ENCODE results near the gene CIC.

The CIC gene

GRCh38 chr19:42242512-42243409, 26.3 kb upstream of the CIC start, which contains the start of gene GSK3A:
Gene GSK3A, minus strand, starts transcription at chr19:42242602. Its CDS starts 137 bp downstream, at chr19:42242465.
- peaks cover 0 to 21% (median 12%) of the 10 kb centered on the region in 5 donors for H3K36me3 ChIP-seq (ENCODE audit: control insufficient read depth in 5 of 5, insufficient read depth in 5 of 5, low read length in 5 of 5)
- no peaks in the 10 kb centered on the region for H3K9me3 ChIP-seq (ENCODE audit: control insufficient read depth in 5 of 5, low read length in 5 of 5)
- peaks cover 0 to 7% (median 0%) of the 10 kb centered on the region in 5 donors for H3K27me3 ChIP-seq (ENCODE audit: control insufficient read depth in 5 of 5, insufficient read depth in 4 of 5, low read length in 5 of 5)
- peaks cover 24 to 58% (median 49%) of the 10 kb centered on the region in 5 donors for H3K4me1 ChIP-seq (ENCODE audit: control insufficient read depth in 5 of 5, insufficient read depth in 5 of 5, low read length in 5 of 5)
- peak within 1 kb of the TSS; percentile 92 to 99 (median 98) for H3K9ac ChIP-seq (ENCODE audit: low read length in 5 of 5)
- H3K4me3 ChIP-seq (ENCODE audit: low read depth in 1 of 5, low read length in 5 of 5) = peak within 1 kb of the TSS; percentile 76 to 92 (median 77)
- peak within 1 kb of the TSS; percentile 95 for H3K27ac ChIP-seq (ENCODE audit: low read depth, low read length)

GRCh38 chr19:42244347-42245220, 24.5 kb upstream of the CIC start:
- Histone ChIP-seq H3K36me3 (ENCODE audit: control insufficient read depth in 5 of 5, insufficient read depth in 5 of 5, low read length in 5 of 5) (peaks cover 0 to 26% (median 15%) of the 10 kb centered on the region in 5 donors), H3K27me3 (ENCODE audit: control insufficient read depth in 5 of 5, insufficient read depth in 4 of 5, low read length in 5 of 5) (peaks cover 0 to 7% (median 0%) of the 10 kb centered on the region in 5 donors), H3K4me3 (ENCODE audit: low read depth in 1 of 5, low read length in 5 of 5) (peak overlapping the region; percentile 66 to 87 (median 76)), H3K9me3 (ENCODE audit: control insufficient read depth in 5 of 5, low read length in 5 of 5) (no peaks in the 10 kb centered on the region), H3K4me1 (ENCODE audit: control insufficient read depth in 5 of 5, insufficient read depth in 5 of 5, low read length in 5 of 5) (peaks cover 24 to 59% (median 48%) of the 10 kb centered on the region in 5 donors), H3K9ac (ENCODE audit: low read length in 5 of 5) (peak overlapping the region; percentile 70 to 96 (median 73)), H3K27ac (ENCODE audit: low read depth, low read length) (peak overlapping the region; percentile 95)

GRCh38 chr19:42245231-42245630, 23.8 kb upstream of the CIC start:
- H3K9ac ChIP-seq (ENCODE audit: low read length in 5 of 5) = peak overlapping the region in 2 of 5 donors; percentile 18 to 26

GRCh38 chr19:42246143-42246921, 22.7 kb upstream of the CIC start:
- no peaks in the 10 kb centered on the region for H3K9me3 ChIP-seq (ENCODE audit: control insufficient read depth in 5 of 5, low read length in 5 of 5)
- H3K9ac ChIP-seq (ENCODE audit: low read length in 5 of 5) = peak overlapping the region in 1 of 5 donors; percentile 11
- H3K4me1 ChIP-seq (ENCODE audit: control insufficient read depth in 5 of 5, insufficient read depth in 5 of 5, low read length in 5 of 5) = peaks cover 31 to 63% (median 49%) of the 10 kb centered on the region in 5 donors
- peaks cover 0 to 7% (median 0%) of the 10 kb centered on the region in 5 donors for H3K27me3 ChIP-seq (ENCODE audit: control insufficient read depth in 5 of 5, insufficient read depth in 4 of 5, low read length in 5 of 5)
- H3K4me3 ChIP-seq (ENCODE audit: low read depth in 1 of 5, low read length in 5 of 5) = no peak overlapping the region
- H3K36me3 ChIP-seq (ENCODE audit: control insufficient read depth in 5 of 5, insufficient read depth in 5 of 5, low read length in 5 of 5) = peaks cover 0 to 26% (median 18%) of the 10 kb centered on the region in 5 donors
- H3K27ac ChIP-seq (ENCODE audit: low read depth, low read length) = peak overlapping the region; percentile 51

More at GRCh38 chr19:42245231-42245630, 23.8 kb upstream of the CIC start:
- H3K4me1 ChIP-seq (ENCODE audit: control insufficient read depth in 5 of 5, insufficient read depth in 5 of 5, low read length in 5 of 5) = peaks cover 29 to 63% (median 50%) of the 10 kb centered on the region in 5 donors
- H3K4me3 ChIP-seq (ENCODE audit: low read depth in 1 of 5, low read length in 5 of 5) = peak overlapping the region in 1 of 5 donors; percentile 76
- H3K27me3 ChIP-seq (ENCODE audit: control insufficient read depth in 5 of 5, insufficient read depth in 4 of 5, low read length in 5 of 5) = peaks cover 0 to 7% (median 0%) of the 10 kb centered on the region in 5 donors
- H3K9me3 ChIP-seq (ENCODE audit: control insufficient read depth in 5 of 5, low read length in 5 of 5) = no peaks in the 10 kb centered on the region
- H3K27ac ChIP-seq (ENCODE audit: low read depth, low read length) = peak overlapping the region; percentile 95
- H3K36me3 ChIP-seq (ENCODE audit: control insufficient read depth in 5 of 5, insufficient read depth in 5 of 5, low read length in 5 of 5) = peaks cover 0 to 27% (median 18%) of the 10 kb centered on the region in 5 donors

- peaks cover 27 to 63% (median 50%) of the 10 kb centered on the region in 5 donors for H3K4me1 ChIP-seq (ENCODE audit: control insufficient read depth in 5 of 5, insufficient read depth in 5 of 5, low read length in 5 of 5)
Observed at GRCh38 chr19:42246922-42247639, 22.0 kb upstream of the CIC start.

GRCh38 chr19:42247640-42248199, 21.3 kb upstream of the CIC start:
- Histone ChIP-seq H3K9me3 (ENCODE audit: control insufficient read depth in 5 of 5, low read length in 5 of 5) (no peaks in the 10 kb centered on the region), H3K36me3 (ENCODE audit: control insufficient read depth in 5 of 5, insufficient read depth in 5 of 5, low read length in 5 of 5) (peaks cover 0 to 26% (median 18%) of the 10 kb centered on the region in 5 donors), H3K27me3 (ENCODE audit: control insufficient read depth in 5 of 5, insufficient read depth in 4 of 5, low read length in 5 of 5) (peaks cover 0 to 6% (median 0%) of the 10 kb centered on the region in 5 donors), H3K4me3 (ENCODE audit: low read depth in 1 of 5, low read length in 5 of 5) (no peak overlapping the region), H3K27ac (ENCODE audit: low read depth, low read length) (no peak overlapping the region), H3K4me1 (ENCODE audit: control insufficient read depth in 5 of 5, insufficient read depth in 5 of 5, low read length in 5 of 5) (peaks cover 24 to 70% (median 56%) of the 10 kb centered on the region in 5 donors), H3K9ac (ENCODE audit: low read length in 5 of 5) (no peak overlapping the region)

More at GRCh38 chr19:42246922-42247639, 22.0 kb upstream of the CIC start:
- H3K27ac ChIP-seq (ENCODE audit: low read depth, low read length) = peak overlapping the region; percentile 51
- H3K27me3 ChIP-seq (ENCODE audit: control insufficient read depth in 5 of 5, insufficient read depth in 4 of 5, low read length in 5 of 5) = peaks cover 0 to 7% (median 0%) of the 10 kb centered on the region in 5 donors
- no peaks in the 10 kb centered on the region for H3K9me3 ChIP-seq (ENCODE audit: control insufficient read depth in 5 of 5, low read length in 5 of 5)
- no peak overlapping the region for H3K9ac ChIP-seq (ENCODE audit: low read length in 5 of 5)
- peaks cover 0 to 26% (median 18%) of the 10 kb centered on the region in 5 donors for H3K36me3 ChIP-seq (ENCODE audit: control insufficient read depth in 5 of 5, insufficient read depth in 5 of 5, low read length in 5 of 5)
- H3K4me3 ChIP-seq (ENCODE audit: low read depth in 1 of 5, low read length in 5 of 5) = no peak overlapping the region

GRCh38 chr19:42248270-42249148, 20.5 kb upstream of the CIC start:
- peak overlapping the region; percentile 23 for H3K27ac ChIP-seq (ENCODE audit: low read depth, low read length)
- H3K4me1 ChIP-seq (ENCODE audit: control insufficient read depth in 5 of 5, insufficient read depth in 5 of 5, low read length in 5 of 5) = peaks cover 17 to 72% (median 61%) of the 10 kb centered on the region in 5 donors
- no peaks in the 10 kb centered on the region for H3K27me3 ChIP-seq (ENCODE audit: control insufficient read depth in 5 of 5, insufficient read depth in 4 of 5, low read length in 5 of 5)
- H3K4me3 ChIP-seq (ENCODE audit: low read depth in 1 of 5, low read length in 5 of 5) = no peak overlapping the region
- no peaks in the 10 kb centered on the region for H3K9me3 ChIP-seq (ENCODE audit: control insufficient read depth in 5 of 5, low read length in 5 of 5)
- peaks cover 0 to 26% (median 18%) of the 10 kb centered on the region in 5 donors for H3K36me3 ChIP-seq (ENCODE audit: control insufficient read depth in 5 of 5, insufficient read depth in 5 of 5, low read length in 5 of 5)
- no peak overlapping the region for H3K9ac ChIP-seq (ENCODE audit: low read length in 5 of 5)

All from subcutaneous abdominal adipose tissue (tissue), 5 donors.